GM12872 (cell line): Measurements from ENCODE around the gene CNFN.

ENCODE experiments used
- CTCF ChIP-seq: IDR thresholded peaks from 3 replicates; pipeline ENCODE4 v1.5.1; 2011; ENCODE audit warnings: low read depth, mild to moderate bottlenecking, low read length, moderate library complexity; ENCODE audit not compliant: insufficient read depth

Gene CNFN

GRCh38 chr19:42344336-42344893 lies 45.7 kb downstream of the CNFN start:
- TF ChIP-seq CTCF = no peak

DNA sequence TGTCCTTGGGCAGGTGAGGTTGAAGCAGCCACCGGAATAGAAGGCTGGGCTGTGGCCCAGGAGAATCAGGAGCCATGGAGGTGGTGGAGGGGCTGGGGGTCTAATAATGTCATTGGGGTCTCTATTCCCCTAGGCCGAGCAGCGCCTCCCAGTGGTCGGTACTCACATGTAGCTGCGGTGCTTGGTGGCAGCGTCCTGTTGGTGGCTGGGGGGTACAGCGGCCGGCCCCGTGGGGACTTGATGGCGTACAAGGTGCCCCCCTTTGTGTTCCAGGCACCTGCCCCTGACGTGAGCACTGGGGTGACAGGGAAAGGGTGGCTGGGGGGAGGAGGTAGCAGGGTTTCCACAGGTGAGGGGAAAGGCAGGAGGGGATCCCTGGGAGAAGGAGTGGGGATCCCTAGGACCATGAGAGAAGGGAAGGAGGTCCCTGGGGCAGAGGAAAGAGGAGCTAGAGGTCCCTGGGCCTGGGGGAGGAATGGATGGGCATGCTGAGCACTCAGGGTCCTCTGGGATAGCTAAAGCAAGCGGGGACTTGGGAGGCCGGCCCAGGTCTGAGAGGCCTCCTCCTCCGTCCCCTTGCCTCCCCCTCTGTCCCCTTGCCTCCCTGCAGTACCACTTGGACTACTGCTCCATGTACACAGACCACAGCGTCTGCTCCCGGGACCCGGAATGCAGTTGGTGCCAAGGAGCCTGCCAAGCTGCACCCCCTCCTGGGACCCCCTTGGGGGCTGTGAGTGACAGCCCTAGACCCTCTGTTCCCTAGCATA lies 46.6 kb downstream of the CNFN start:
- TF ChIP-seq CTCF = peak; percentile 26; the same call in 1 of the 3 replicates
